PC-9 (cell line): Measurements from ENCODE around the gene RLN3.

Experiments used
- CTCF ChIP-seq: fragments of 200-600 bp; sonication (generic); conservative IDR thresholded peaks from 2 replicates; pipeline ENCODE4 v1.6.1; 2017; ENCODE audit warnings: mixed run types, antibody characterized with exemption, mild to moderate bottlenecking, moderate library complexity
- EZH2 ChIP-seq: fragments of 200-600 bp; sonication (generic); IDR thresholded peaks from 2 replicates; pipeline ENCODE4 v1.8.0; 2017; ENCODE audit warnings: antibody characterized with exemption, low read depth

- no peak for TF ChIP-seq CTCF
- no peak for TF ChIP-seq EZH2
Measured at GRCh38 chr19:13993590-13994300, 34.2 kb upstream of the RLN3 start.
